Type B pancreatic cell (in vitro differentiated cells): ENCODE data around the gene WNT7B. TPM values are rescaled to one million over a fixed set of nuclear protein-coding genes. Genes with fewer than 3 reads are reported as not detected.

Source experiments
- DNase-seq: peaks from one replicate; pipeline ENCODE4 v3.0.0; 2021; ENCODE audit warnings: mixed read lengths; ENCODE audit not compliant: unreplicated experiment; ENCODE audit errors: extremely low spot score
- H3K27ac Mint-ChIP-seq: 2 replicates; pipeline ENCODE4 v1.8.0; 2021; ENCODE audit warnings: mild to moderate bottlenecking, mixed read lengths
- H3K27me3 Mint-ChIP-seq: 2 replicates; pipeline ENCODE4 v1.8.0; 2021; ENCODE audit warnings: mixed read lengths
- H3K36me3 Mint-ChIP-seq: 2 replicates; pipeline ENCODE4 v1.8.0; 2021; ENCODE audit warnings: mixed read lengths
- H3K4me1 Mint-ChIP-seq: one replicate; pipeline ENCODE4 v1.8.0; 2021; ENCODE audit warnings: mixed read lengths; ENCODE audit not compliant: unreplicated experiment
- H3K4me3 Mint-ChIP-seq: 2 replicates; pipeline ENCODE4 v1.8.0; 2021; ENCODE audit warnings: mild to moderate bottlenecking, mixed read lengths
- H3K9me3 Mint-ChIP-seq: 2 replicates; pipeline ENCODE4 v1.8.0; 2021; ENCODE audit warnings: mixed read lengths
- total RNA-seq: library from RNA; stranded (reverse); gene quantifications from 2 replicates; pipeline ENCODE4 v1.2.1, GENCODE V29; 2021; ENCODE audit warnings: low replicate concordance
- TF ChIP-seq, protein P1 (sequence below): fragments of 200-600 bp; sonication (generic); conservative IDR thresholded peaks from 2 replicates; pipeline ENCODE4 v1.5.0; 2021; ENCODE audit warnings: antibody characterized with exemption, mild to moderate bottlenecking

Gene WNT7B
- total RNA-seq, 1 donor from 2014 or later: 16.4 TPM

- H3K27me3 Mint-ChIP-seq: peaks cover 13% of the 10 kb centered on the region
- TF ChIP-seq, protein P1, sequence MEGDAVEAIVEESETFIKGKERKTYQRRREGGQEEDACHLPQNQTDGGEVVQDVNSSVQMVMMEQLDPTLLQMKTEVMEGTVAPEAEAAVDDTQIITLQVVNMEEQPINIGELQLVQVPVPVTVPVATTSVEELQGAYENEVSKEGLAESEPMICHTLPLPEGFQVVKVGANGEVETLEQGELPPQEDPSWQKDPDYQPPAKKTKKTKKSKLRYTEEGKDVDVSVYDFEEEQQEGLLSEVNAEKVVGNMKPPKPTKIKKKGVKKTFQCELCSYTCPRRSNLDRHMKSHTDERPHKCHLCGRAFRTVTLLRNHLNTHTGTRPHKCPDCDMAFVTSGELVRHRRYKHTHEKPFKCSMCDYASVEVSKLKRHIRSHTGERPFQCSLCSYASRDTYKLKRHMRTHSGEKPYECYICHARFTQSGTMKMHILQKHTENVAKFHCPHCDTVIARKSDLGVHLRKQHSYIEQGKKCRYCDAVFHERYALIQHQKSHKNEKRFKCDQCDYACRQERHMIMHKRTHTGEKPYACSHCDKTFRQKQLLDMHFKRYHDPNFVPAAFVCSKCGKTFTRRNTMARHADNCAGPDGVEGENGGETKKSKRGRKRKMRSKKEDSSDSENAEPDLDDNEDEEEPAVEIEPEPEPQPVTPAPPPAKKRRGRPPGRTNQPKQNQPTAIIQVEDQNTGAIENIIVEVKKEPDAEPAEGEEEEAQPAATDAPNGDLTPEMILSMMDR: no peak
- no peak overlapping the region for H3K27ac Mint-ChIP-seq
- H3K36me3 Mint-ChIP-seq: no peaks in the 10 kb centered on the region
- H3K9me3 Mint-ChIP-seq: peaks cover 5% of the 10 kb centered on the region
- H3K4me1 Mint-ChIP-seq: peaks cover under 1% of the 10 kb centered on the region
- no peak for DNase-seq
- no peak overlapping the region for H3K4me3 Mint-ChIP-seq
Observed at GRCh38 chr22:45980268-45980570, 3.3 kb upstream of the WNT7B start.

- TF ChIP-seq, protein P1: no peak
- H3K4me3 Mint-ChIP-seq: peak overlapping the region; percentile 83
- DNase-seq: no peak
- H3K27me3 Mint-ChIP-seq: peaks cover 31% of the 10 kb centered on the region
- H3K27ac Mint-ChIP-seq: peak overlapping the region; percentile 76
- no peaks in the 10 kb centered on the region for H3K9me3 Mint-ChIP-seq
- peaks cover 8% of the 10 kb centered on the region for H3K4me1 Mint-ChIP-seq
- no peaks in the 10 kb centered on the region for H3K36me3 Mint-ChIP-seq
Observed at GRCh38 chr22:45978275-45978713, 1.3 kb upstream of the WNT7B start.

DNA sequence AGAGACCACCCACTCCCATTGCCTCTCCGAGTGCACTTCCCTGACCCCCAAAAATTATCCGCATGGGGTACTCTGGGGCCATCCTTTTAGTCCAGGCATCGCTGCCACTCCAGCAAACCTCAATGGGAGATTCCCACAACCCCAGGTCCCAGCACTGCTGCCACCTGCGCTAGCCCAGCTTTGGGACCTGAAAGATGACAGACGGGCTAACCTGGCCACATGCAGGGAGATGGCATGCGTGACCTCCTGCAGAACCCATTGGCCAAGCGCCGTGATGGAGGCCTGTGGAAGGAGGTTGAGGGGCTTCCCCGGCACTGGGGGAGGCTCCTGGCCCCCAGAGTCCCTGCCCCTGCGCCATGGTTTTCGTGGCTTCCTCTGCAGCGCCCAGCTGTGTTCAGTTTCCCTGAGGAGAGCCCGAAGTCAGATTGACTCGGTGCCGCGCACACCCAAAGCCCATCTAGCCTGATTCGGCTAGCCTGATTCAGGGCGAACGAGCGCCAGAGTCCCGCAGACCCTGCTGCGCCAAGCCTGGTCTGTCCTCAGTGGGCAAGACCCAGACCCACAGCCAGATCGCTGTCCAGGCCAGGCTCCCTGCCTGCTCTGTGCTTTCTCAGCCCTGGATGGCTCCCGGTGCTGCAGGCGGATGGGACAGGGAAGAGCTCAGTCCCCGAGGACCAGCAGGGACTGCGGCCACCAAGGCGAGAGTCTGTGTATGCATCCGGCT lies 751 bp upstream of the WNT7B start:
- Mint-ChIP-seq H3K36me3 (no peaks in the 10 kb centered on the region), H3K27me3 (peaks cover 37% of the 10 kb centered on the region), H3K27ac (peak overlapping the region; percentile 76), H3K9me3 (no peaks in the 10 kb centered on the region), H3K4me3 (peak overlapping the region; percentile 83), H3K4me1 (peaks cover 11% of the 10 kb centered on the region)
- no peak for DNase-seq
- TF ChIP-seq, protein P1: no peak

GRCh38 chr22:45976254-45977002 lies 534 bp downstream of the WNT7B start:
- Mint-ChIP-seq H3K27ac (no peak overlapping the region), H3K4me1 (peaks cover 11% of the 10 kb centered on the region), H3K9me3 (no peaks in the 10 kb centered on the region), H3K27me3 (peaks cover 39% of the 10 kb centered on the region), H3K4me3 (peak overlapping the region; percentile 67), H3K36me3 (no peaks in the 10 kb centered on the region)
- TF ChIP-seq, protein P1: no peak
- DNase-seq: no peak

GRCh38 chr22:45975164-45976161 lies 1.5 kb downstream of the WNT7B start:
- DNase-seq: no peak
- Mint-ChIP-seq H3K4me3 (peak overlapping the region; percentile 83), H3K4me1 (peaks cover 11% of the 10 kb centered on the region), H3K9me3 (no peaks in the 10 kb centered on the region), H3K27me3 (peaks cover 48% of the 10 kb centered on the region), H3K27ac (peak overlapping the region; percentile 68), H3K36me3 (no peaks in the 10 kb centered on the region)
- TF ChIP-seq, protein P1: no peak
